WTC11 (cell line): ENCODE measurements around the gene PRKD1. TPM values are rescaled to one million over a fixed set of nuclear protein-coding genes. Genes with fewer than 3 reads are reported as not detected.

Experiments used
- ATAC-seq: fragments of 200-7000 bp; cut with Tn5 transposase; 2 replicates; pipeline ENCODE4 v1.10.0; 2021; ENCODE audit warnings: mild to moderate bottlenecking, moderate library complexity
- CTCF ChIA-PET: fragments of 300-600 bp; sonication (Branson Sonifier 250); formaldehyde crosslinking; loops from one replicate; lab custom pipeline; 2021; ENCODE audit warnings: antibody characterized with exemption; lab: Charles Lee
- POLR2A ChIA-PET: fragments of 350-600 bp; sonication (Branson Sonifier 250); formaldehyde crosslinking; loops from one replicate; lab custom pipeline; 2021; ENCODE audit warnings: antibody characterized with exemption; lab: Charles Lee
- DNase-seq: peaks from one replicate; pipeline ENCODE4 v3.0.0; 2021; ENCODE audit warnings: low spot score
- H3K27ac Mint-ChIP-seq: 2 replicates; pipeline ENCODE4 v1.8.0; 2021; ENCODE audit warnings: mixed read lengths
- H3K27me3 Mint-ChIP-seq: 2 replicates; pipeline ENCODE4 v1.8.0; 2021; ENCODE audit warnings: low read depth, mild to moderate bottlenecking, moderate library complexity, mixed read lengths
- H3K36me3 Mint-ChIP-seq: 2 replicates; pipeline ENCODE4 v1.8.0; 2021; ENCODE audit warnings: mixed read lengths
- H3K4me1 Mint-ChIP-seq: 2 replicates; pipeline ENCODE4 v1.8.0; 2022; ENCODE audit warnings: mixed read lengths
- H3K4me3 Mint-ChIP-seq: 2 replicates; pipeline ENCODE4 v1.8.0; 2021; ENCODE audit warnings: mild to moderate bottlenecking, moderate library complexity, mixed read lengths
- H3K9me3 Mint-ChIP-seq: 2 replicates; pipeline ENCODE4 v1.8.0; 2021; ENCODE audit warnings: mixed read lengths
- AFF4 ChIP-seq: sonication (generic); formaldehyde crosslinking; IDR thresholded peaks from 2 replicates; pipeline ENCODE4 v1.8.1; 2023; ENCODE audit warnings: mild to moderate bottlenecking, missing genetic modification reagents, borderline replicate concordance
- AR ChIP-seq: fragments of 250-450 bp; sonication (Bioruptor Pico); IDR thresholded peaks from 2 replicates; pipeline ENCODE4 v1.9.0; 2021; ENCODE audit warnings: mild to moderate bottlenecking
- ATF2 ChIP-seq: sonication (generic); formaldehyde crosslinking; IDR thresholded peaks from 2 replicates; pipeline ENCODE4 v1.8.1; 2022; ENCODE audit warnings: low read depth, missing genetic modification reagents, borderline replicate concordance
- CTCF ChIP-seq: fragments of 200-600 bp; IDR thresholded peaks from 2 replicates; pipeline ENCODE4 v1.8.0; 2022; ENCODE audit warnings: antibody characterized with exemption
- ERG ChIP-seq: fragments of 250-450 bp; sonication (Bioruptor Pico); IDR thresholded peaks from 2 replicates; pipeline ENCODE4 v1.8.0; 2021; ENCODE audit warnings: mild to moderate bottlenecking
- ESRRA ChIP-seq: sonication (generic); formaldehyde crosslinking; IDR thresholded peaks from 2 replicates; pipeline ENCODE4 v1.8.1; 2022; ENCODE audit warnings: mild to moderate bottlenecking, missing genetic modification reagents, borderline replicate concordance
- FOXJ3 ChIP-seq: sonication (generic); formaldehyde crosslinking; IDR thresholded peaks from 2 replicates; pipeline ENCODE4 v1.9.0; 2021; ENCODE audit warnings: missing genetic modification reagents, mild to moderate bottlenecking, borderline replicate concordance
- FOXP1 ChIP-seq: sonication (generic); formaldehyde crosslinking; IDR thresholded peaks from 2 replicates; pipeline ENCODE4 v1.8.0; 2022; ENCODE audit warnings: missing genetic modification reagents, mild to moderate bottlenecking, moderate library complexity, borderline replicate concordance
- IRF1 ChIP-seq: sonication (generic); formaldehyde crosslinking; IDR thresholded peaks from 2 replicates; pipeline ENCODE4 v1.8.0; 2023; ENCODE audit warnings: missing genetic modification reagents
- NR2C2 ChIP-seq: sonication (generic); formaldehyde crosslinking; IDR thresholded peaks from 2 replicates; pipeline ENCODE4 v1.8.0; 2022; ENCODE audit warnings: mild to moderate bottlenecking, missing genetic modification reagents
- NR3C1 ChIP-seq: sonication (generic); formaldehyde crosslinking; conservative IDR thresholded peaks from 2 replicates; pipeline ENCODE4 v1.8.1; 2023; ENCODE audit warnings: low read depth, mild to moderate bottlenecking, missing genetic modification reagents
- PRDM15 ChIP-seq: sonication (generic); formaldehyde crosslinking; IDR thresholded peaks from 2 replicates; pipeline ENCODE4 v1.8.0; 2022; ENCODE audit warnings: missing genetic modification reagents
- SOX15 ChIP-seq: fragments of 250-450 bp; sonication (Bioruptor Pico); IDR thresholded peaks from 2 replicates; pipeline ENCODE4 v1.9.0; 2021; ENCODE audit warnings: mild to moderate bottlenecking
- TEAD1 ChIP-seq: sonication (generic); formaldehyde crosslinking; IDR thresholded peaks from 2 replicates; pipeline ENCODE4 v1.8.0; 2022; ENCODE audit warnings: mild to moderate bottlenecking, missing genetic modification reagents
- USF1 ChIP-seq: sonication (generic); formaldehyde crosslinking; IDR thresholded peaks from 2 replicates; pipeline ENCODE4 v1.8.0; 2022; ENCODE audit warnings: mild to moderate bottlenecking, missing genetic modification reagents
- ZNF317 ChIP-seq: sonication (generic); formaldehyde crosslinking; IDR thresholded peaks from 2 replicates; pipeline ENCODE4 v1.8.1; 2023; ENCODE audit warnings: low read depth, mild to moderate bottlenecking, moderate library complexity, missing genetic modification reagents, borderline replicate concordance
- ZNF396 ChIP-seq: fragments of 250-450 bp; sonication (Bioruptor Pico); IDR thresholded peaks from 2 replicates; pipeline ENCODE4 v1.8.0; 2021; ENCODE audit warnings: mild to moderate bottlenecking, moderate library complexity, borderline replicate concordance
- total RNA-seq: library from RNA; stranded (reverse); gene quantifications from 3 replicates; pipeline ENCODE4 v1.2.3, GENCODE V29; 2021

Gene PRKD1
- total RNA-seq, 1 experiment from 2014 or later, result 7.6 TPM

GRCh38 chr14:29716150-29716549, 211.5 kb downstream of the PRKD1 start:
- H3K4me3 Mint-ChIP-seq, result no peak overlapping the region
- POLR2A ChIA-PET, result no interaction called here
- peaks cover 3% of the 10 kb centered on the region; the same call in 1 of the 2 replicates for H3K36me3 Mint-ChIP-seq
- ATAC-seq (no peak), DNase-seq (no peak)
- TF ChIP-seq ZNF396, result no peak
- TF ChIP-seq CTCF, result no peak
- TF ChIP-seq FOXP1 (CRISPR knock-in tag), result no peak
- TF ChIP-seq NR2C2 (CRISPR knock-in tag), result no peak
- TF ChIP-seq ERG (CRISPR knock-in tag), result no peak
- no peak overlapping the region for H3K27ac Mint-ChIP-seq
- H3K27me3 Mint-ChIP-seq, result no peaks in the 10 kb centered on the region
- peaks cover 7% of the 10 kb centered on the region for H3K9me3 Mint-ChIP-seq
- H3K4me1 Mint-ChIP-seq, result peaks cover 9% of the 10 kb centered on the region
- CTCF ChIA-PET, result no interaction called here

- no peak overlapping the region for H3K4me3 Mint-ChIP-seq
- ChIA-PET CTCF (no interaction called here), POLR2A (no interaction called here)
- ATAC-seq (no peak), DNase-seq (no peak)
- H3K27ac Mint-ChIP-seq, result no peak overlapping the region
- peaks cover 7% of the 10 kb centered on the region for H3K9me3 Mint-ChIP-seq
- H3K27me3 Mint-ChIP-seq, result no peaks in the 10 kb centered on the region
- H3K36me3 Mint-ChIP-seq, result peaks cover 3% of the 10 kb centered on the region; the same call in 1 of the 2 replicates
- H3K4me1 Mint-ChIP-seq, result peaks cover 6% of the 10 kb centered on the region
- TF ChIP-seq TEAD1 (no peak), PRDM15 (CRISPR knock-in tag) (no peak), USF1 (CRISPR knock-in tag) (no peak), NR3C1 (CRISPR knock-in tag) (no peak), SOX15 (no peak), ATF2 (CRISPR knock-in tag) (no peak), AR (CRISPR knock-in tag) (no peak), ESRRA (CRISPR knock-in tag) (no peak), FOXP1 (CRISPR knock-in tag) (no peak), ZNF317 (CRISPR knock-in tag) (no peak), IRF1 (no peak), NR2C2 (CRISPR knock-in tag) (no peak), AFF4 (CRISPR knock-in tag) (no peak), FOXJ3 (CRISPR knock-in tag) (no peak)
These were observed 215.0 kb downstream of the PRKD1 start for GRCh38 chr14:29712601-29713000.
